Adrenal gland (tissue), 5 donors: ENCODE data around the gene GCNT1.

ENCODE experiments used
- POLR2A ChIP-seq, 2 donors: fragments of 450-650 bp; IDR thresholded peaks; one replicate each; pipeline ENCODE4 v1.6.1; 2017; ENCODE audit warnings: antibody characterized with exemption in 2 of 2, mild to moderate bottlenecking in 2 of 2, moderate library complexity in 1 of 2
- TF ChIP-seq, protein P1 (sequence below), 6 experiments: fragments of 450-650 bp in 4 of 6; fragments of 200-600 bp in 2 of 6; sonication (generic) in 1 of 6; IDR thresholded peaks; 1 replicate in 5 of 6; 2 replicates in 1 of 6; pipeline versions ENCODE4 v1.5.1 to v1.8.0; 2016 to 2021; ENCODE audit warnings: antibody characterized with exemption in 6 of 6, mild to moderate bottlenecking in 2 of 6, moderate library complexity in 1 of 6
- donor health status: DM: no; HTN: no; CAD: no.

DNA sequence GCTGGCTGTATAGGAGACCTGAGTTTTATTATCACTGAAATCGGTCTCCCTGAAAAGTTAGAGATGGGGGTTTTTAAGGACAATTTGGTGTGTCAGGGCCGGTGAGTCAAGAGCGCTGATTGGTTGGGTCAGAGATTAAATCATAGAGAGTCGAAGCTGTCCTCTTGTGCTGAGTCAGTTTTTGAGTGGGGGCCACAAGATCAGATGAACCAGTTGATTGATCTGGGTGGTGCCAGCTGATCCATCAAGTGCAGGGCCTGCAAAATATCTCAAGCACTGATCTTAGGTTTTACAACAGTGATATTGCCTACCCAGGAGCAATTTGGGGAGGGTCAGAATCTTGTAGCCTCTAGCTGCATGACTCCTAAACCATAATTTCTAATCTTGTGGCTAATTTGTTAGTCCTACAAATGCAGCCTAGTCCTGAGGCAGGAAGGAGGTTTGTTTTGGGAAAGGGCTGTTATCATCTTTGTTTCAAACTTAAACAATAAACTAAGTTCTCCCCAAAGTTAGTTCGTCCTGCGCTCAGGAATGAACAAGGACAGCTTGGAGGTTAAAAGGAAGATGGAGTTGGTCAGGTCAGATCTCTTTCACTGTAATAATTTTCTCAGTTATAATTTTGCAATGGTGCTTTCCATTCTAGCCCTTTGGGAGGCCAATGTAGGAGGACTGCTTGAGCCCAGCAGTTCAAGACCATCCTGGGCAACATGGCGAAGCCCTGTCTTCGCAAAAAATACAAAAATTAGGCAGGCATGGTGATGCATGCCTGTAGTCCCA is 33.1 kb upstream of the GCNT1 start:
- TF ChIP-seq, protein P1, sequence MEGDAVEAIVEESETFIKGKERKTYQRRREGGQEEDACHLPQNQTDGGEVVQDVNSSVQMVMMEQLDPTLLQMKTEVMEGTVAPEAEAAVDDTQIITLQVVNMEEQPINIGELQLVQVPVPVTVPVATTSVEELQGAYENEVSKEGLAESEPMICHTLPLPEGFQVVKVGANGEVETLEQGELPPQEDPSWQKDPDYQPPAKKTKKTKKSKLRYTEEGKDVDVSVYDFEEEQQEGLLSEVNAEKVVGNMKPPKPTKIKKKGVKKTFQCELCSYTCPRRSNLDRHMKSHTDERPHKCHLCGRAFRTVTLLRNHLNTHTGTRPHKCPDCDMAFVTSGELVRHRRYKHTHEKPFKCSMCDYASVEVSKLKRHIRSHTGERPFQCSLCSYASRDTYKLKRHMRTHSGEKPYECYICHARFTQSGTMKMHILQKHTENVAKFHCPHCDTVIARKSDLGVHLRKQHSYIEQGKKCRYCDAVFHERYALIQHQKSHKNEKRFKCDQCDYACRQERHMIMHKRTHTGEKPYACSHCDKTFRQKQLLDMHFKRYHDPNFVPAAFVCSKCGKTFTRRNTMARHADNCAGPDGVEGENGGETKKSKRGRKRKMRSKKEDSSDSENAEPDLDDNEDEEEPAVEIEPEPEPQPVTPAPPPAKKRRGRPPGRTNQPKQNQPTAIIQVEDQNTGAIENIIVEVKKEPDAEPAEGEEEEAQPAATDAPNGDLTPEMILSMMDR (IDR thresholded peaks at IDR 0.05), result no peak
- no peak for TF ChIP-seq POLR2A (IDR thresholded peaks at IDR 0.05)
